Measurements from ENCODE around the gene DNAH14. TPM values are rescaled to one million over a fixed set of nuclear protein-coding genes. Genes with fewer than 3 reads are reported as not detected.
"Not testable (repeated sequence)": the region's sequence is repeated elsewhere in the genome, so short reads cannot be mapped to it uniquely, and the experiment has no call there.

DNAH14 gene
- total and polyA plus RNA-seq, 3 donors from 2014 or later, result 30.1 to 82.1 (median 37.3) TPM

GRCh38 chr1:225230483-225230882 is 301.0 kb downstream of the DNAH14 start:
- WGBS, 2 donors, result 47 to 68% methylated on average over 2 of the region's 2 CpGs
- H3K27me3 ChIP-seq, result no peaks in the 10 kb centered on the region
- no peaks in the 10 kb centered on the region for H3K4me1 ChIP-seq
- no peak for DNase-seq
- intact Hi-C loops (cut with DNase I; ENCODE audit: low total_unique reads), result no loop called here
- H3K36me3 ChIP-seq (ENCODE audit: low read depth, missing control alignments), result no peaks in the 10 kb centered on the region
- no peak overlapping the region for H3K4me3 ChIP-seq
- no peaks in the 10 kb centered on the region for H3K9me3 ChIP-seq
- TF ChIP-seq, protein P1, sequence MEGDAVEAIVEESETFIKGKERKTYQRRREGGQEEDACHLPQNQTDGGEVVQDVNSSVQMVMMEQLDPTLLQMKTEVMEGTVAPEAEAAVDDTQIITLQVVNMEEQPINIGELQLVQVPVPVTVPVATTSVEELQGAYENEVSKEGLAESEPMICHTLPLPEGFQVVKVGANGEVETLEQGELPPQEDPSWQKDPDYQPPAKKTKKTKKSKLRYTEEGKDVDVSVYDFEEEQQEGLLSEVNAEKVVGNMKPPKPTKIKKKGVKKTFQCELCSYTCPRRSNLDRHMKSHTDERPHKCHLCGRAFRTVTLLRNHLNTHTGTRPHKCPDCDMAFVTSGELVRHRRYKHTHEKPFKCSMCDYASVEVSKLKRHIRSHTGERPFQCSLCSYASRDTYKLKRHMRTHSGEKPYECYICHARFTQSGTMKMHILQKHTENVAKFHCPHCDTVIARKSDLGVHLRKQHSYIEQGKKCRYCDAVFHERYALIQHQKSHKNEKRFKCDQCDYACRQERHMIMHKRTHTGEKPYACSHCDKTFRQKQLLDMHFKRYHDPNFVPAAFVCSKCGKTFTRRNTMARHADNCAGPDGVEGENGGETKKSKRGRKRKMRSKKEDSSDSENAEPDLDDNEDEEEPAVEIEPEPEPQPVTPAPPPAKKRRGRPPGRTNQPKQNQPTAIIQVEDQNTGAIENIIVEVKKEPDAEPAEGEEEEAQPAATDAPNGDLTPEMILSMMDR (IDR thresholded peaks at IDR 0.05), result no peak
- no peak overlapping the region for H3K27ac ChIP-seq

- H3K4me1 ChIP-seq; H3K4me3 ChIP-seq; H3K27me3 ChIP-seq; H3K27ac ChIP-seq; H3K36me3 ChIP-seq (ENCODE audit: low read depth, missing control alignments); DNase-seq; intact Hi-C loops (cut with DNase I; ENCODE audit: low total_unique reads); H3K9me3 ChIP-seq: not testable (repeated sequence)
- 41 to 89% methylated on average over 1 of the region's 1 CpG for WGBS, 2 donors
These were observed 303.5 kb downstream of the DNAH14 start for GRCh38 chr1:225232930-225233329.

- H3K4me1 ChIP-seq, result no peaks in the 10 kb centered on the region
- H3K27me3 ChIP-seq, result no peaks in the 10 kb centered on the region
- H3K27ac ChIP-seq, result no peak overlapping the region
- DNase-seq, result no peak
- intact Hi-C loops (cut with DNase I; ENCODE audit: low total_unique reads), result no loop called here
- TF ChIP-seq, protein P1 (IDR thresholded peaks at IDR 0.05), result no peak
- no peak for TF ChIP-seq POLR2A (IDR thresholded peaks at IDR 0.05)
- H3K36me3 ChIP-seq (ENCODE audit: low read depth, missing control alignments), result no peaks in the 10 kb centered on the region
- no peak overlapping the region for H3K4me3 ChIP-seq
- 89 to 95% methylated on average over 3 of the region's 3 CpGs for WGBS, 2 donors
- no peaks in the 10 kb centered on the region for H3K9me3 ChIP-seq
These were observed 313.1 kb downstream of the DNAH14 start for GRCh38 chr1:225242611-225243010.

GRCh38 chr1:225250432-225250831 is 321.0 kb downstream of the DNAH14 start:
- no peak for DNase-seq
- Histone ChIP-seq H3K27me3 (no peaks in the 10 kb centered on the region), H3K36me3 (ENCODE audit: low read depth, missing control alignments) (no peaks in the 10 kb centered on the region), H3K9me3 (no peaks in the 10 kb centered on the region), H3K4me1 (no peaks in the 10 kb centered on the region), H3K27ac (no peak overlapping the region), H3K4me3 (no peak overlapping the region)
- intact Hi-C loops (cut with DNase I; ENCODE audit: low total_unique reads), result no loop called here
- 81 to 82% methylated on average over 4 of the region's 4 CpGs for WGBS, 2 donors
- TF ChIP-seq POLR2A (IDR thresholded peaks at IDR 0.05), result no peak

DNA sequence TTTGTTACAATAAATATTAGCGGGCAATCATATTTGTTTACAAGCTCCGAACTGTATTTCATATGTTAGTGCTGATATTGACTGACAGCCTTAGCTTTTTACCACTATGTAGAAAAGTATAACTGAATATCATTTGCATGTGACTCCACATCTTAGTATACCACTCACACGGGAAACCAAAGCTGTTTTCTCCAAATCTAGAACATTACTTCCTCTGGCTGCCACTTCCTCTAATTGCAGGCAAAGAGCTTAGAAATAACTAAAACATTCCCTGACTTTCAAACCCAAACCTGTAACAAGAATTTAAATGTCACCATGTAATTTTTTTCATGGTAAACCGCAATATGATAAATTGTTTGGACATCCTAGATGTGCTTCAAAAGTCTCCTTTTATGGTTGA is 323.7 kb downstream of the DNAH14 start:
- DNase-seq, result no peak
- Histone ChIP-seq H3K9me3 (no peaks in the 10 kb centered on the region), H3K4me1 (no peaks in the 10 kb centered on the region), H3K27me3 (no peaks in the 10 kb centered on the region), H3K4me3 (no peak overlapping the region), H3K27ac (no peak overlapping the region), H3K36me3 (ENCODE audit: low read depth, missing control alignments) (no peaks in the 10 kb centered on the region)
- intact Hi-C loops (cut with DNase I; ENCODE audit: low total_unique reads), result no loop called here
- TF ChIP-seq POLR2A (IDR thresholded peaks at IDR 0.05), result no peak
- TF ChIP-seq, protein P1 (IDR thresholded peaks at IDR 0.05), result no peak
- WGBS, 2 donors, result 85 to 88% methylated on average over 4 of the region's 4 CpGs

DNA sequence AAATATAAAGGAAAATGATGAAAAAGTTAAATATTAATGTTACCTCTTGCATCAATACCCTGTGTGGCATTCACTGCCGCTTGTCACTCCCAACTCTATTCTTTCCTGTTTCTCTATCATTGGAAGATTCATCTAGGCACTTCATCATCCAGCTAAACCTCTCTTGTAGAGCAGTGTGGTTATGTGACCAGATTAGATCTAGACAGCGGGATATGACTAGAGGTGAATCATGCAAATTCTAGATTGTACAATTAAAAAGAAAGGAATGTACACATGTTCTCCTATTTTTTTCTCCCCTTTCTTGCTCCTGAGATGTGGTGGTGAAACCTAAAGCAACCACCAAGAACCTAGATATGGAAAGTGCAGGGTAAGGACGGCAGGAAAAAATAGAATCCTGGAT is 324.3 kb downstream of the DNAH14 start:
- no peak overlapping the region for H3K27ac ChIP-seq
- H3K27me3 ChIP-seq, result no peaks in the 10 kb centered on the region
- H3K9me3 ChIP-seq, result no peaks in the 10 kb centered on the region
- no peaks in the 10 kb centered on the region for H3K36me3 ChIP-seq (ENCODE audit: low read depth, missing control alignments)
- H3K4me1 ChIP-seq, result no peaks in the 10 kb centered on the region
- no peak for DNase-seq
- 90 to 91% methylated on average over 3 of the region's 3 CpGs for WGBS, 2 donors
- TF ChIP-seq, protein P1 (IDR thresholded peaks at IDR 0.05), result no peak
- no peak for TF ChIP-seq POLR2A (IDR thresholded peaks at IDR 0.05)
- no peak overlapping the region for H3K4me3 ChIP-seq
- intact Hi-C loops (cut with DNase I; ENCODE audit: low total_unique reads), result no loop called here
